ENCODE measurements around the gene SELENOO. TPM values are rescaled to one million over a fixed set of nuclear protein-coding genes. Genes with fewer than 3 reads are reported as not detected.

Gene SELENOO
- polyA plus RNA-seq, 4 donors: 14.9 to 26.2 (median 17.1) TPM

- no peak for DNase-seq (ENCODE audit: low read depth in 4 of 4, low spot score in 3 of 4)
Observed at GRCh38 chr22:50262460-50262911, 61.7 kb downstream of the SELENOO start.

GRCh38 chr22:50262973-50263617 lies 62.3 kb downstream of the SELENOO start:
- DNase-seq (ENCODE audit: low read depth in 4 of 4, low spot score in 3 of 4): no peak

GRCh38 chr22:50264104-50264745 lies 63.4 kb downstream of the SELENOO start:
- no peak for DNase-seq (ENCODE audit: low read depth in 4 of 4, low spot score in 3 of 4)

- no peak for DNase-seq (ENCODE audit: low read depth in 4 of 4, low spot score in 3 of 4)
Observed at GRCh38 chr22:50264946-50265669, 64.3 kb downstream of the SELENOO start.

- DNase-seq (ENCODE audit: low read depth in 4 of 4, low spot score in 3 of 4): no peak
Observed at GRCh38 chr22:50266994-50267393, 66.2 kb downstream of the SELENOO start.

Other genes with a start within 250 kb of the SELENOO start
- gene PIM3, start 240.2 kb upstream of the SELENOO start, polyA plus RNA-seq (ENCODE audit: insufficient read length in 4 of 4): 10 to 100 TPM; 16.9 to 30.4 (median 17.6) TPM
- under 1 TPM in 1 of 4 donors, not detected in 3; 0.03 TPM for gene IL17REL, start 188.2 kb upstream of the SELENOO start, polyA plus RNA-seq (ENCODE audit: insufficient read length in 4 of 4)
- under 1 TPM in 1 of 4 donors, not detected in 3; 0.06 TPM for gene TTLL8, start 142.7 kb upstream of the SELENOO start, polyA plus RNA-seq (ENCODE audit: insufficient read length in 4 of 4)
- gene MLC1, start 115.6 kb upstream of the SELENOO start, polyA plus RNA-seq (ENCODE audit: insufficient read length in 4 of 4): 1 to 10 TPM in 1 of 4 donors, under 1 TPM in 3; 0.66 to 1.6 (median 0.86) TPM
- gene MOV10L1, start 111.0 kb upstream of the SELENOO start, polyA plus RNA-seq (ENCODE audit: insufficient read length in 4 of 4): 1 to 10 TPM in 1 of 4 donors, under 1 TPM in 3; 0.33 to 1.2 (median 0.71) TPM
- gene PANX2, start 30.3 kb upstream of the SELENOO start, polyA plus RNA-seq (ENCODE audit: insufficient read length in 4 of 4): 1 to 10 TPM in 3 of 4 donors, under 1 TPM in 1; 0.76 to 2.2 (median 1.5) TPM
- 10 to 100 TPM; 19.1 to 30.8 (median 21.7) TPM for gene TRABD, start 15.1 kb upstream of the SELENOO start, polyA plus RNA-seq (ENCODE audit: insufficient read length in 4 of 4)
- 10 to 100 TPM; 31.4 to 40.7 (median 34.3) TPM for gene TUBGCP6, start 44.0 kb downstream of the SELENOO start, polyA plus RNA-seq (ENCODE audit: insufficient read length in 4 of 4)
- gene HDAC10, start 50.3 kb downstream of the SELENOO start, polyA plus RNA-seq (ENCODE audit: insufficient read length in 4 of 4): 10 to 100 TPM; 18.0 to 28.7 (median 19.9) TPM
- gene MAPK12, start 60.7 kb downstream of the SELENOO start, polyA plus RNA-seq (ENCODE audit: insufficient read length in 4 of 4): 10 to 100 TPM; 10.6 to 23.6 (median 12.2) TPM
- 1 to 10 TPM; 7.3 to 8.8 (median 7.4) TPM for gene MAPK11, start 69.4 kb downstream of the SELENOO start, polyA plus RNA-seq (ENCODE audit: insufficient read length in 4 of 4)
- 100 to 1,000 TPM; 217 to 261 (median 232) TPM for gene PLXNB2, start 106.6 kb downstream of the SELENOO start, polyA plus RNA-seq (ENCODE audit: insufficient read length in 4 of 4)
- gene DENND6B, start 126.0 kb downstream of the SELENOO start, polyA plus RNA-seq (ENCODE audit: insufficient read length in 4 of 4): 10 to 100 TPM; 12.0 to 17.9 (median 15.0) TPM
- gene PPP6R2, start 142.3 kb downstream of the SELENOO start, polyA plus RNA-seq (ENCODE audit: insufficient read length in 4 of 4): 10 to 100 TPM; 35.9 to 46.0 (median 40.3) TPM

Data from right renal pelvis (tissue), 4 donors.